HPDE6-E6E7 (cell line): ENCODE measurements around the gene SLC35G6.
"Not testable (repeated sequence)": the region's sequence is repeated elsewhere in the genome, so short reads cannot be mapped to it uniquely, and the experiment has no call there.

Experiments
- DNase-seq: peaks from one replicate; pipeline ENCODE4 v3.0.0; 2011; ENCODE audit warnings: missing footprints; ENCODE audit errors: extremely low spot score

The SLC35G6 gene

DNA sequence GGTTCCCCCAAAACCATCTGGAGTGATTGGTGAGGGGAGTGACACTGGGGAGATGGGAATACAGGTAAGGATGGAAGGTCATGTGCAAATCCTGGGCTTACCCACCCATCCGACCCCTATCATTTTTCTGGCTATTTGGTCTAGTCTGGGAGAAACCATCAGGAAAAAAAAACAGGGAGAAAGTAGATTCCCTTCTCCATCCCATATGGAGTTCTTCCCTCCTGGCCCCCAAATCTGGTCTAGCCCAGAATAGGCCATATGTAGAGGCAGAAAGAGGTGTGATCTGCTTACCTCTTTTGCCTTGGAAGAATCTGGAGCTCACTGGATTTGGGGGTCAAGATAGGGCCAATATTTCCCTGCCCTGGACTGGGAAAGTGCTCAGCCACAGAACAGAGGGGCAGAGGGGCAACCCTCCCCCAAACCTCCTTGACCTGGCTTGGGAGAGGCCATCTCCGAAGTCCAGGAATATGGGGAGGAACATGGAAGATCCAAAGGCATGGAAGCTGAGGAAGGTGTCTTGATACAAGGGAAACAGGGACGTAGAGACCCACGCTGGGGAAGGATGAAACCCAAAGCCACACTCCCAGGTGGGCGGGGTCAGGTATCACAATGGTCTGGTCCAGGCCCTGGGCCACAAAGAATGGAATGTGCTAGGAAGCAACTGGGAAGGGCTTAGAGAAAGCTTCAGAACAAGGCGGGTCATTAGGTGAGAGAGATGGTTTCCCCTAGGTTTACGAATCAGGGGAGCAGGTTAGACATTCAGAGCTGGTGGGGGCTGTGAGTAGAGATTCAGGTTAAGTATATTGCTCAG is 20.2 kb upstream of the SLC35G6 start:
- DNase-seq, result no peak

DNA sequence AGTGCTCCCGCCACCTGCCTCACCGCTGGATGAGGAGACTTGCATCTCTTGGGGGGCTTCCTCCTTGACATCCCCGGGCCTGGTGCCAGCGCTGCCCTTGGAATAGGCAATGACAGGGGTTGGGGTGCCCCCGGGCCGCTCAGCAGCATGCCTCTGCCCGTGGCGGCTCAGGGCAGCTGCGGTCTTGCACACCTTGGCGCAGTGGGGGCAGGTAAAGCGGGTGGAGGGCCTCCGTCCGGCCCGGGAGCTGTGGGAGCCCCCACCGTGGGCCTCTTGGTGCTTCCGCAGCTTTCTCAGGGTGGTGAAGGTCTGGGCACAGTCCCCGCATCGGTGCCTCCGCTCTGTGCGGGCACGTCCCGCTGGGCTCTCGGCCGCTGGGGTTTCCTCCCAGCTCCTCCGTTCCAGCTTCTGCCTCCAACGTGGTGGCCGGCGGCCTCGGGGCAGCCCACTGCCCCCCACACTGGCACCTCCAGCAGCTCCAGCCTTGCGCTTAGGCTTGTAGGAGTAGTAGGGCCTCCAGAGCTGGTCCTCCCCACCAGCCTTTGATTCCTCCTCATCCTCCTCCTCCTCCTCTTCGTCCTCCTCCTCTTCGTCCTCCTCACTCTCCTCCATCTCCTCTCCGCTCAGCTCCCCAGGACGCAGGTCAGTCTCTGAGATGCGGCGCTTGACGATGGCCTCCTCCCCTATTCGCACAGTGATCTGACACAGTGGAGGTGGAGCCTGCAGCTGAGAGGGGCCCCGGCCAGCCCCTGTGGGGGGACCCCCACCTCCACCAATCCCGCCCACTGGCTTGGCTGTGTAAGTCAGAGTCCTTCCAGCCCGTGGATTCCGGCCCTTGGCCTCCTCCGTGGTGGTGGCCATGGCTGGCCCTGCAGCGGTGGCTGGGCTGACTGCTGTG is 18.5 kb upstream of the SLC35G6 start:
- DNase-seq, result no peak

DNA sequence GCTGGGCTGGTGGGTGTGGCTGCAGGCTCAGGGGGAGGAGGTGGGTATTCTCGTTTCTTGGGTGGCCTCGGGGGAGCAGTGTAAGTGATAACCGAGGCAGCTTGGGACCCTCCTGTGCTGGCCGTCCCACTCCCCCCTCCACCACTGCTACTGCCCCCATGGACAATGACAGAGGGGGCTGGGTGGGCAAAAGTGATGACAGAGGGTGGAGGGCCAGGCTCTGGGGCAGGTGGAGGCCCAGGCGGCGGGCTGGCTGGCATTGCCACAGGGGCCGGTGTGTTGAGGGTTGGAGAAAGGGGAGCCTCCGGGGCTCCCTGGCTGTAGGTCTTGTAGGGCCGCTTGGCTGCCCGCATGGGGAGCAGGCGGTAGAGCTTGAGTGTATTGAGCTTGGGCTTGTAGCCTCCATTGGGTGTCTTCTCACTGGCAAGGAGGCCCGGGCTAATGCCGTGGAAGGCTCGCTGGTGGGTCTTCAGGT is 17.8 kb upstream of the SLC35G6 start:
- no peak for DNase-seq

DNA sequence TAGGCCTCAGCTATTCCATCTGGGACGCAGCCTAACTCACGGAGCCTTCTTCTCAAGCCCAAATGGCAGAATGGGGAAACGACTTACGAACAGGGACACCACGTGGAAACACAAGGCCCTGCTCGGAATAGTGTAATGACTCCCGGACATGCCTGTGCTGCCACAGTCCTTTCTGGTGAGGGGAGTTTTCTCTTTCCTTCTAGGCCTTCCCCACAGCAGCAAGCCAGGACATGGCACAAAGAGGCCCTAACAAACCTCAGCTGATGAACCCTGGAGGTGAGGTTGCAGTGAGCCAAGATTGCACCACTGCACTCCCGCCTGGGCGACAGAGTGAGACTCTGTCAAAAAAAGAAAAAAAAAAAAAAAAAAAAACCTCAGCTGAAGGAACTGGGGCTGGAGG is 17.2 kb upstream of the SLC35G6 start:
- no peak for DNase-seq

DNA sequence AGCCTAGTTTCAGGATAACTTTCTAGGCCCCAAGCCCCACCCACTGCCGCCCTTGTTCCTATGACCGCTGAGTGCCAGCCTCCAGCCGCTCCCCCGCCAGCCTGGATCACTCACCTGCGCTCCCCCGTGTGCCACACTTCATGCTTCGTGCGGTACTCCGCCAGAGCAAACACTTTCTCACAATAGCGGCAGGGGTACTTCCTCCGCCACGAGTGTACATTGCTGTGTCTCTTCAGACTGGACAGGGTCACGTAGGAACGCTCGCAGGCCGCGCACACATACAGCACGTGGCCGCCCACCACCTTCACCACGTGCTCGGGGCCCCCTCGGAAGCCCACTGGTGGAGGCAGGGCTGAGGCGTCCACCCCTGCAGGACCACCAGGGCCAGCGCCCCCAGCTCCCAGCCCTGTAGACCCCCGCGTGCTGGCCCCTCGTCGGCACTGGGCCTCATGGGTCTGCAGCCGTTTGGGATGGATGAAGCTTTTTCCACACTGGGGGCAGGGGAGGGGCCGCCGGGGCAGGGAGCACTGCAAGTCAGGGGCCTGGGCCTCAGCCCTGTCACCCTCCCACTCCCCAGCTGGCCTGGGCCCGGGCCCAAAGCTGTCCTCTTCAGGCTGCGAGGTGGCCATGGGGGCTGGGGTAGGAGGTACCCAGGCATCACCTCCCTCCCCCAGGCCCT is 15.5 kb upstream of the SLC35G6 start:
- no peak for DNase-seq

DNA sequence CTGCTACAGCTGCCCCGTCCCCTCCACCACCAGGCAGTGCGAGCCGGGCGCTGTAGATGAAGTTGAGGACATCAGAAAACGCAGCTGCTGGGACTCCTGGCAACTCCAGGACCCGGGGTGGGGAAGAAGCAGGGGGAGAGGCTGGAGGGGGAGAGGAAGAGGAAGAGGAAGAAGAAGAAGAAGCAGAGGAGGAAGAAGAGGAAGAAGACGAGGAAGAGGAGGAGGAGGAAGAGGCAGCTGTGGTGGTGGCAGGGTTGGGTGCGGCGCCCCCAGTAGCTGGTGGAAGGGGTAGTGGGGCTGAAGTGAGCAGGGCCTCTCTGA is 15.0 kb upstream of the SLC35G6 start:
- DNase-seq, result no peak

DNA sequence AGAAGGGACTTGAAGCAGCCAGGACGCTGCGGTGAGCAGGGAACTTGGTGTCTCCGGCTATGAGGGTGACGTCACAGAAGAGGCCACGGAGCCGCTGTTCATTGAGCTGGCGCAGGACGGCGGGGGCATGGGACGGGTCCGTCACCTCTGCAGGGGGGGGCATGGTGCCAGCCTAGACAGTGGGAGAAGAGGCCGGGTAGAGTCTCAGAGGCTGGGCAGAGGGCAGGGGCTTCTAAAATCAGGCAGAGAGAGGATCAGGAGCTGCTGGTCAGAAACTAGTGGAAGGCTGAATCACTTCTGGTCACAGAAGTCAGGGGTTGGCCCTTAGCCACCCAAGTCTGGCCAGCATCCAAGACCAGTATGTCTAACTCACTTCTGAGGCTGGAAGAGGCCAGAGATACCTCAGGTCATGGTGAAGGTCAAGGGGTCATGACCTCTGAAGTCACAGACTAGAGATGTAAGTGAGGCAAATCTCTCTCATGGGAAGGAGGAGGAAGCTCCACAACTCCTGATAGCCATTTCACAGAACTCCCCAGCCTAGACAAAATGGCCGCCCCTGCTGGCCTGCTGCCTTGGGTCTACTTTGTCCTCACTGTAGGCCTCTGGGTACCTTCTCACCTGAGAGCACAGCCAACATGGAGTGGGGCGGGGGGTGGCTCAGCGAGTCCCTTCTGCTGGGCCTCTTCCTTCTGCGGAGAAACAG is 14.5 kb upstream of the SLC35G6 start:
- DNase-seq, result no peak

DNA sequence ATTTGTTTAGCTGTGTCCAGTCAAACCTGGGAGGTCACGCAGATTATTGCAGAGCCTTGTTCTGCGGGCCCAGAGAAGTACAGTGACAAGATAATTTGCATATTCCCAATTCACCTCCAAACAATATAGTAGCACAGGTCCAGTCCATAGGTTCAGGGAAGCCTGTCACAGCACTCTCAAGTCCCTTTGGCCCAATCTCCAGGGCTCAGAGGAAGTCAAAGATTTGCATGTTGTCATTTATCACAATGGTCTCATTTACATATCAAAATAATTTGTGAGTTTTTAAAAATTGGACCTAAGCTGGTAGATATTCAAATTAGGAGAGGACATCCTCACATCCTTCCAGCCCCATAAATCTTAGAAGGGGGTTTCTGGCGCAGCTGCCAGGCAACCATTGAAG is 13.7 kb upstream of the SLC35G6 start:
- DNase-seq, result no peak

DNA sequence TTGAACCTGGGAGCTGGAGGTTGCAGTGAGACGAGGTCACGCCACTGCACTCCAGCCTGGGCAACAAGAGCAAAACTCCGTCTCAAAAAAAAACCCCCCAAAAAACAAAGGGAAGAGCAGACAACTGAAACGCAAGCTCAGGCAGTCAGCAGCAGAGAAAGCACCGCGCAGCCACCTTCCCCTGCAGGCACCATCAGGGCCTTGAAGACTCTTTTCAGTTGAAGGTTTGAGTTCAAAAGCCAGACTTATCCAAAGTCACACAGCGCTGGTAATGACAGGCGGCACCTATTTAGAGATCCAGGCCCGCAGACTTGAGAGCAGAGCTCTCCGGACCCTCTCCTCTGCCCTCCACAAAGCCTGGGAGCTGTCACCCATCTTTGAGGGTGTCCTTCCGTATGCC is 13.0 kb upstream of the SLC35G6 start:
- no peak for DNase-seq

DNA sequence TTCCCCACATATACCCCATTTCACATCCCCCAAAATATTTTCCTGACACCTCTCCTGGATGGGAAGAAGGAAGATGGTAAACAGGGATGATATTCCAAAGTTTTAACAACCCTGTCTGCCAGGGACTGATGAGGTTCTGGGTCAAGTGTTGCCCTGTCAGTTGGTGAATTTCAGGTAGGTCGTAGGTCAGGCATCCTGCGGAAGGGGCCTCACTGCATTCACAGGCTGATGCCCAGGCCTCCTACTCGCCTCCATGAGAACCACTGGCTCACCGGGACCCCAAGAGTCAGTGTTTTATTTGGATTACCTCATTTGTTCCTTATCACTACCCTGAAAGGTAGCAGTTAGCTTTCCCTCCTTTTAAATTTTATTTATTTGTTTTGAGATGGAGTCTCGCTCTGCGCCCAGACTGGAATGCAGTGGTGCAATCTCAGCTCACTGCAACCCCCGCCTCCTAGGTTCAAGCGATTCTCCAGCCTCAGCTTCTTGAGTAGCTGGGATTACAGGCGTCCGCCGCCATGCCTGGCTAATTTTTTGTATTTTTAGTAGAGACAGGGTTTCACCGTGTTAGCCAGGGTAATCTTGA is 12.3 kb upstream of the SLC35G6 start:
- no peak for DNase-seq

DNA sequence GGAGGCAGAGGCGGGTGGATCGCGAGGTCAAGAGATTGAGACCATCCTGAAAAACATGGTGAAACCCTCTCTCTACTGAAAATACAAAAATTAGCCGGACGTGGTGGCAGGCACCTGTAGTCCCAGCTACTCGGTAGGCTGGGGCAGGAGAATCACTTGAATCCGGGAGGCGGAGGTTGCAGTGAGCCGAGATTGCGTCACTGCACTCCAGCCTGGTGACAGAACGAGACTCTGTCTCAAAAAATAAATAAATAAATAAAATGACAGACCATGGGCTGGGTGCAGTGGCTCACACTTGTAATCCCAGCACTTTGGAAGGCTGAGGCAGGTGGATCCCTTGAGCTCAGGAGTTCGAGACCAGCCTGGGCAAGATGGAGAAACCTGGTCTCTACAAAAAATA is 11.4 kb upstream of the SLC35G6 start:
- DNase-seq, result not testable (repeated sequence)

DNA sequence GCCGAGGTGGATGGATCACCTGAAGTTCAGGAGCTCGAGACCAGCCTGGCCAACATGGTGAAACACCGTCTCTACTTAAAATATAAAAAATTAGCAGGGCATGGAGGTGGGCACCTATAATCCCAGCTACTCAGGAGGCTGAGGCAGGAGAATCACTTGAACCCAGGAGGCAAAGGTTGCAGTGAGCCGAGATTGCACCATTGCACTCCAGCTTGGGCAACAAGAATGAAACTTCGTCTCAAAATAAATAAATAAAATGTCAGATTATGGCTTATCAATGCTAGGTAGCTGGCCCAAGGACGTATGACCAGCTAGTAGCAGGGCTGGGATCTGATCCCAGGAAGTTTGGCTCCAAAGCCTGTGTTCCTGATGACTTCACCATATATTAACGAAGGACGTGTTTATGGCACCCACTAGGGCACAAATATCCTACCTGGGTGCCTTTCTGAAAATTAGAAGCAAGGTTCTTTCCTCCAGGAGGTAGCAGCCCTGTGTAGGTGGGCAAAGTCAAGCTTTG is 10.7 kb upstream of the SLC35G6 start:
- not testable (repeated sequence) for DNase-seq

DNA sequence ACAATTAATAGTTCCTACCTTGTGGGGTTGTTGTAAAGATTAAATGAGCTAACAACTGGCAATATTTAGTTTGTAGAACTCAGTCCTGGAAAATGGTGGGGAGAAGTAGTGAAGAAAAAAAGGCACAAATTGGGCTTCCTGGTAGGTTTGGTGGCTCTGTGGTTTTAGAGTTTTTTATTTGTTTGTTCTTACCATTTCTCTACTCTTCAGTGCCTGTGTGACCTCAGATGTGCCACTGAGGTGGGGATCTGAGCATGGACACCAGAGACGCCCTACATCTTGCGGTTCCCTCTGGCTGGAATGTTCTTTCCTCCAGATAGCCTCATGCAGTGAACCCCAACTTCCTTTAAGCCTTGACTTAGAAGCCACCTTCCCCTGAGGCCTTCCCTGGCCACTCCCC is 9.5 kb upstream of the SLC35G6 start:
- no peak for DNase-seq

DNA sequence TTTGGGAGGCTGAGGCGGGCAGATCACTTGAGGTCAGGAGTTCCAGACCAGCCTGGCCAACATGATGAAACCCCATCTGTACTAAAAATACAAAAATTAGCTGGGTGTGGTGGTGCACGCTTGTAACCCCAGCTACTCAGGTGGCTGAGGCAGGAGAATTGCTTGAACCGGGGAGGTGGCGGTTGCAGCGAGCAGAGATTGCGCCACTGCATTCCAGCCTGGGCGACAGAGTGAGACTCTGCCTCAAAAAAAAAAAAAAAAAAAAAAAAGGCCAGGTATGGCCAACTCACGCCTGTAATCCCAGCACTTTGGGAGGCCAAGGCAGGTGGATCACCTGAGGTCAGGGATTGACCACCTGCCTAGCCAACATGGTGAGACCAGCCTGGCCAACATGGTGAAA is 6.5 kb upstream of the SLC35G6 start:
- not testable (repeated sequence) for DNase-seq

DNA sequence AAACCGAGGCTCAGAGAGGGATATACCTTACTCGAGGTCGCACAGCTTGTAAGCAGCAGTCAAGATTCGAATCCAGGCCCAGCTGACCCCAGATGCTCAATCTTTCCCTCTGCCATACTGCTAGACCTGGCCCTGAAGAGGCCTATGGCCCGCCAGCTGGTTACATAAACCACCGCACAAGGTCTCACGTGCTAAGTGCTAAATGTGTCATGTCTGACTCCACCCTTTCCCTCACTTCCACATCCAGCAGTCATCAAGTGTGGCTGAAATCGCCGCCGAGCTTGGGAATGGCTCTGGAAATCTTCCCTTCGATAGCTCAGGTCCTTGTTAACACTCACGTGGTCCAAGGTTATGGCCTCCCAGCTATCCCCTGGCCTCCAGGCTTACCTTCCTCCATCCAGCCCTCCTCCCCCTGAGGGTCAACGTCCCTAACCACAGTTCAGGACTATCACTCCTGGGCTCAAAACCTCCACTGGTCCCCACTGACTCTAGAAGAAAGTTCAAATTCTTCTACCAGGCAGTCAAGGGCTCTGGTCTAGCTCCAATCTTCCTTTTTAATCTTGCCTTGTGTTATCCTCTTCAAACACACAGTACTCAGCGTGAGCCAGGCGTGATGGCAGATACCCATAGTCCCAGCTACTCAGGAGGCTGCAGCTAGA is 5.4 kb upstream of the SLC35G6 start:
- DNase-seq, result no peak

DNA sequence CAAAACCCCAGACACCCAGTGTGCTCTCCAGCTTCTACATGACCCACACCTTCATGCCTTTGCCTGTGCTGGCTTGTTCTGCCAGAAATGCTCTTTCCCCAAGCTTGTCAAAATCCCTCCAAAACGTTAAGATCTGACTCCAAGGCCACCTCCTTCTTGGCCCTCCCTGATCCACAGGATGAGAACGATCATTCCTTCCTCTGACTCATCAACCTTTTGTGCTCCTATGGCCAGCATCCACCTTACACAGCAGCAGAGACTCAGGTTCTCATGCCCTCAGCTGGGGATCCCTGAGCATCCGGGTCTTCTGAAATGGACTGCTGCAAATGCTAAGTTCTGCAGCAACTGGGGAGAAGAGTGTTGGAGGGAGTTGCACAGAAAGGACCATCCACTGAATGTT is 4.8 kb upstream of the SLC35G6 start:
- DNase-seq, result no peak

DNA sequence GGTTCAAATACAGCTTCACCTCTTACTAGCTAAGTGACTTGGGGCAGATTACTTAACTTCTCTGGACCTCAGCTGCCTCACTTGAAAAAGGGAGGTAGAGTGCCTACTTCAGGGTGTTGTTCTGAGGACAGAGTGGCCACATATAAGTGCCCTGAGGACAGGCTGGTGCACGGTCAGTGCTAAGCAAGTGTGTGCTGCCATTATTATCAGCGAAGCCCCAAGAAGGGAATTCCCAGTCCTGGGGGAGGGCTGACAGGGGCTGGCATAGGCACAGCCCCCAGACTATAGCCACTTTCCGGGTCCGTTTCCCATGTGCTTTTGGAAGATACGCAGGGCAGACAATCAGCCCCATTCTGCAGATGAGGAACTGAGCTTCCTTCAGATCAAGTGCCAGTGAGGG is 4.3 kb upstream of the SLC35G6 start:
- no peak for DNase-seq

DNA sequence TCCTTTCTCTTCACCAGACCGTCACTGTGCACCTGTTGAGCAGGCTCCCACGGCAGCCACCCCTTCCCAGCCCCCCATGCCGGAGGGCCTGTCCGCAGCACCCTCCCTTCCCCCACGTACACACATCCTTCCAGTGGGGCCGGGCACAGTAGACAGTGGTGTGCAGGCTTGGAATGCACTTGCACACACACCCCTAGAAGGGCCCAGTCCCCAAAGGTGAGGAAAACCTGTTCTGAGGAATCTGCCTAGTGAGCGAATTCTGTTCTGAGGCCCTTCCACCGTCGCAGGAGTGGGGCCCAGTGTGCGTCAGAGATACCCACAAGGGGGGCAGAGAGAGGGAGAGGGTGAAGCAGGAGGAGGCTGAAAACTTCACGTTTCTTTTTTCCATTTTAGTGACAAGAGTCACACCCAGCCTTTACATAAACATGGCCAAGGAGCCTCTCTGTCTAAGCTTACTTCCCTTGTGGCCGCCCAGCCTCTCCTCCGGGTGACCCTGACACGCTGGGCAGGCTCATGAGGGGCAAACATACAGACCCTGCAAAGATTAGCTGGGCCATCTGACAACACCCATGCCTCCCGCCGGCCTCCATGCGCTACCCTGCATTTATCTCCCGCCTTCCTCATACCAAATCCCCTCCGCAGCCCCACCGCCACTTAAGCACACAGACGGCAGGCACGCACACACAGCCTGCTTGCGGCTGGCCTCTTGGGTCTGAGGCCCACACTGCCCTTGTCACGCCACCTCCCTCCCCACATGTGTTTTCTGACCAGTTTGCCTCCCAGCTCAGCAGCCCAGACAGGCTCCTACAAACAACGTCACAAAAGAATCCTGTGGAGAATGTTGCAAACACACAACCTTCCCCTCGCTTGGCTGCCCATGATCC is 3.6 kb upstream of the SLC35G6 start:
- DNase-seq, result peak; percentile 62
